Cardiac fibroblast (primary cell): ENCODE data around the gene MGMT.

Source experiments
- DNase-seq, 2 donors: peaks; one replicate each; pipeline versions ENCODE4 v3.0.0 to v3.0.0-alpha.2; 2010; ENCODE audit warnings: low read depth in 2 of 2
- H3K4me3 ChIP-seq, 2 donors: replicated peaks in 1 of 2; 1 replicate in 1 of 2; 2 replicates in 1 of 2; pipeline ENCODE4 v1.5.1; 2011; ENCODE audit warnings: low read depth in 2 of 2, low read length in 2 of 2, mild to moderate bottlenecking in 2 of 2, moderate library complexity in 1 of 2
- CTCF ChIP-seq: IDR thresholded peaks from one replicate; pipeline ENCODE4 v1.5.1; 2011; ENCODE audit warnings: low read depth, mild to moderate bottlenecking, low read length, inconsistent platforms

MGMT gene

GRCh38 chr10:129466703-129467358 lies at the start of gene MGMT:
TSS of gene MGMT (plus strand) at chr10:129467241.
- peak within 1 kb of the TSS; percentile 88 for H3K4me3 ChIP-seq
- DNase-seq = peak; percentile 83 to 92
- TF ChIP-seq CTCF = no peak

- peak in 1 of 2 donors; percentile 27 for DNase-seq
- TF ChIP-seq CTCF = no peak
- no peak overlapping the region for H3K4me3 ChIP-seq
Observed at GRCh38 chr10:129417870-129418269, 49.2 kb upstream of the MGMT start.

- TF ChIP-seq CTCF = no peak
- no peak overlapping the region for H3K4me3 ChIP-seq
- no peak for DNase-seq
Observed at GRCh38 chr10:129418496-129419225, 48.4 kb upstream of the MGMT start.

- DNase-seq = no peak
- H3K4me3 ChIP-seq = no peak overlapping the region
- TF ChIP-seq CTCF = no peak
Observed at GRCh38 chr10:129419397-129419796, 47.6 kb upstream of the MGMT start.

- H3K4me3 ChIP-seq = no peak overlapping the region
- TF ChIP-seq CTCF = no peak
- no peak for DNase-seq
Observed at GRCh38 chr10:129421399-129422010, 45.5 kb upstream of the MGMT start.

- no peak for TF ChIP-seq CTCF
- H3K4me3 ChIP-seq = no peak overlapping the region
- no peak for DNase-seq
Observed at GRCh38 chr10:129424978-129425377, 42.1 kb upstream of the MGMT start.
